ENCODE measurements around the gene DNAH6. TPM values are rescaled to one million over a fixed set of nuclear protein-coding genes. Genes with fewer than 3 reads are reported as not detected.
A peak's percentile ranks its signal among the peaks of the same experiment; 100 is the strongest.

Gene DNAH6
- total RNA-seq, 1 donor from 2014 or later = 2.6 TPM

DNA sequence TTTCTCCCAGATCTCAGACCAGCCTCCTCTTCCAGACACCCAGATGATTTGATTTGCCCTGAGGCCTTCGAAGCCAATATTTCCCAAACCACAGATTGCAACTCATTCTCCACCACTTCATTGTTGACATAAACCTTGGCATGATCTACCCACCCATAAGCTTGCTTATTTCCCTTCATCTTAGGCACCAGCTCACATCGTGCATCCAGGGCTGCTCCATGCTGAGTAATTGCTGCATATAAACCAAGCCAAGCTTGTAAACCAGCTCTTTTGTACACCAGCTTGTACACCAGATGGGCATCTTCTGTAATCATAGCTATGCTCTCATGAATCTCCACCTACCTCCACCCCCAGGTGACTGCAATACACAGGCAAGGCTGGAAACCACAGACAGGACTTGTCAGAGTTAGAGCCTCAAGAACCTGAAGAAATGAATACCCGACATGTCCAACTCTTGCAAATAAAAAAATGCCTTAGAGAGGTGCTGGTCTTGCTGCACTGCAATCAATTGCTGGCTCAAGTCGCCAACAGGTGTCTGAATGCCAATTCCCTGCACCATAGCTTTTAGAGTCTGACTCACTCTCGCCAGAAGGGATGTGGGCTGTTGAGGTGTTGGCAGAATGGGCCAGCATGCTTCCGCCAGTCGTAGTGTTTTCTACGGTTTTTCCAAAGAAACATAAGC, 333.1 kb downstream of the DNAH6 start:
- Mint-ChIP-seq H3K27ac (peak overlapping the region; percentile 3), H3K4me1 (peaks cover 16% of the 10 kb centered on the region), H3K36me3 (no peaks in the 10 kb centered on the region), H3K4me3 (no peak overlapping the region), H3K27me3 (ENCODE audit: insufficient read depth, low read depth) (peaks cover 5% of the 10 kb centered on the region), H3K9me3 (peaks cover 7% of the 10 kb centered on the region)
- H3K36me3 ChIP-seq = no peaks in the 10 kb centered on the region
- no peak overlapping the region for H3K27ac ChIP-seq
- no peak overlapping the region for H3K4me2 ChIP-seq
- DNase-seq (ENCODE audit: low spot score) = no peak
- no peaks in the 10 kb centered on the region for H4K20me1 ChIP-seq (ENCODE audit: low read depth)
- H3F3A ChIP-seq (ENCODE audit: low read depth) = no peaks in the 10 kb centered on the region
- no peaks in the 10 kb centered on the region for H3K79me2 ChIP-seq (ENCODE audit: low read depth)
- H3K9ac ChIP-seq = no peak overlapping the region
- no peak overlapping the region for H3K4me3 ChIP-seq
- no peaks in the 10 kb centered on the region for H3K9me3 ChIP-seq (ENCODE audit: low read depth)
- no peaks in the 10 kb centered on the region for H3K4me1 ChIP-seq
- TF ChIP-seq EZH2phosphoT487 (IDR thresholded peaks at IDR 0.05) (no peak), EZH2 (IDR thresholded peaks at IDR 0.05) (no peak)
- TF ChIP-seq, protein P1, sequence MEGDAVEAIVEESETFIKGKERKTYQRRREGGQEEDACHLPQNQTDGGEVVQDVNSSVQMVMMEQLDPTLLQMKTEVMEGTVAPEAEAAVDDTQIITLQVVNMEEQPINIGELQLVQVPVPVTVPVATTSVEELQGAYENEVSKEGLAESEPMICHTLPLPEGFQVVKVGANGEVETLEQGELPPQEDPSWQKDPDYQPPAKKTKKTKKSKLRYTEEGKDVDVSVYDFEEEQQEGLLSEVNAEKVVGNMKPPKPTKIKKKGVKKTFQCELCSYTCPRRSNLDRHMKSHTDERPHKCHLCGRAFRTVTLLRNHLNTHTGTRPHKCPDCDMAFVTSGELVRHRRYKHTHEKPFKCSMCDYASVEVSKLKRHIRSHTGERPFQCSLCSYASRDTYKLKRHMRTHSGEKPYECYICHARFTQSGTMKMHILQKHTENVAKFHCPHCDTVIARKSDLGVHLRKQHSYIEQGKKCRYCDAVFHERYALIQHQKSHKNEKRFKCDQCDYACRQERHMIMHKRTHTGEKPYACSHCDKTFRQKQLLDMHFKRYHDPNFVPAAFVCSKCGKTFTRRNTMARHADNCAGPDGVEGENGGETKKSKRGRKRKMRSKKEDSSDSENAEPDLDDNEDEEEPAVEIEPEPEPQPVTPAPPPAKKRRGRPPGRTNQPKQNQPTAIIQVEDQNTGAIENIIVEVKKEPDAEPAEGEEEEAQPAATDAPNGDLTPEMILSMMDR (IDR thresholded peaks at IDR 0.05) = no peak
- H3K27me3 ChIP-seq = peaks cover 5% of the 10 kb centered on the region
- no peak overlapping the region for H2AFZ ChIP-seq (replicated peaks)

DNA sequence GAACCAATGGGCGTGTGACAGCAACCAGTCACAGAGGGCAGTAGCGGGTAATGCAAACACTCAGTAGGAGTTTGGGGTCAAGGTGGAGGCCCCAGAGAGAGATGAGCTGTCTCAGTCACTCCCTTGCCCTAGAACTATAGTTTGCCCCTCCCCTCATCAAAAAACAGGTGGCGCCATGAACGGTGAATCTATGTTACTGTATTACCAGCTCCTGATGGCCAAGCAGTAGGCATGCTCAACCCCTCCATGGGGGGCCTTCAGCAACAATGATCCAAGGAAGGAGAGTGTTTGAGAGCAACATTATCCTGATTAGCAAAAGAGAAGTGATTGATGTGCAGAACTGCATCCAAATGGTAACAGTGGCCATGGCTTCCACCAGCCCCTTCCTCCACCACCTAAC, 334.2 kb downstream of the DNAH6 start:
- no peaks in the 10 kb centered on the region for H3K36me3 ChIP-seq
- no peak overlapping the region for H3K27ac ChIP-seq
- no peak for TF ChIP-seq EZH2phosphoT487 (IDR thresholded peaks at IDR 0.05)
- TF ChIP-seq, protein P1 (IDR thresholded peaks at IDR 0.05) = no peak
- no peaks in the 10 kb centered on the region for H4K20me1 ChIP-seq (ENCODE audit: low read depth)
- H3K4me2 ChIP-seq = no peak overlapping the region
- DNase-seq (ENCODE audit: low spot score) = no peak
- Mint-ChIP-seq H3K36me3 (no peaks in the 10 kb centered on the region), H3K4me3 (no peak overlapping the region), H3K27me3 (ENCODE audit: insufficient read depth, low read depth) (peaks cover 6% of the 10 kb centered on the region), H3K9me3 (peaks cover 9% of the 10 kb centered on the region), H3K4me1 (peaks cover 23% of the 10 kb centered on the region), H3K27ac (no peak overlapping the region)
- H3K4me1 ChIP-seq = peaks cover 5% of the 10 kb centered on the region
- peaks cover 5% of the 10 kb centered on the region for H3F3A ChIP-seq (ENCODE audit: low read depth)
- no peak overlapping the region for H3K4me3 ChIP-seq
- no peak overlapping the region for H2AFZ ChIP-seq (replicated peaks)
- H3K9ac ChIP-seq = no peak overlapping the region
- no peaks in the 10 kb centered on the region for H3K9me3 ChIP-seq (ENCODE audit: low read depth)
- no peaks in the 10 kb centered on the region for H3K79me2 ChIP-seq (ENCODE audit: low read depth)
- H3K27me3 ChIP-seq = peaks cover 15% of the 10 kb centered on the region

- Histone ChIP-seq H3K9me3 (ENCODE audit: low read depth) (no peaks in the 10 kb centered on the region), H4K20me1 (ENCODE audit: low read depth) (no peaks in the 10 kb centered on the region), H3K4me2 (no peak overlapping the region), H3K36me3 (no peaks in the 10 kb centered on the region), H2AFZ (replicated peaks) (no peak overlapping the region), H3K4me3 (no peak overlapping the region), H3K4me1 (peaks cover 14% of the 10 kb centered on the region), H3K79me2 (ENCODE audit: low read depth) (no peaks in the 10 kb centered on the region), H3F3A (ENCODE audit: low read depth) (peaks cover 15% of the 10 kb centered on the region), H3K27me3 (peaks cover 27% of the 10 kb centered on the region), H3K9ac (no peak overlapping the region), H3K27ac (no peak overlapping the region)
- peaks cover 22% of the 10 kb centered on the region for H3K4me1 Mint-ChIP-seq
- no peak for DNase-seq (ENCODE audit: low spot score)
- H3K4me3 Mint-ChIP-seq = no peak overlapping the region
- H3K27ac Mint-ChIP-seq = no peak overlapping the region
- TF ChIP-seq, protein P1 (IDR thresholded peaks at IDR 0.05) = no peak
- TF ChIP-seq EZH2phosphoT487 (IDR thresholded peaks at IDR 0.05) = no peak
- TF ChIP-seq EZH2 (IDR thresholded peaks at IDR 0.05) = no peak
- no peaks in the 10 kb centered on the region for H3K36me3 Mint-ChIP-seq
- peaks cover 6% of the 10 kb centered on the region for H3K27me3 Mint-ChIP-seq (ENCODE audit: insufficient read depth, low read depth)
- peaks cover 12% of the 10 kb centered on the region for H3K9me3 Mint-ChIP-seq
Observed at GRCh38 chr2:84851876-84852275, 335.6 kb downstream of the DNAH6 start.

Measured in neural progenitor cell (in vitro differentiated cells).